Tibial nerve (tissue), 4 donors: ENCODE results near the gene ALG12. TPM values are rescaled to one million over a fixed set of nuclear protein-coding genes. Genes with fewer than 3 reads are reported as not detected.

Source experiments
- DNase-seq, 2 donors: peaks; one replicate each; pipeline ENCODE4 v3.0.0-alpha.2; 2019; ENCODE audit warnings: low spot score in 2 of 2
- H3K27ac ChIP-seq, 4 donors: fragments of 200-600 bp; sonication (generic) in 3 of 4; one replicate each; pipeline ENCODE4 v1.5.1; 2017 to 2019; ENCODE audit warnings: mild to moderate bottlenecking in 1 of 4
- H3K27me3 ChIP-seq, 2 donors: fragments of 200-600 bp; sonication (generic) in 1 of 2; one replicate each; pipeline versions ENCODE4 v1.5.1 to v1.6.0; 2017 to 2019
- H3K36me3 ChIP-seq, 3 donors: fragments of 200-600 bp; sonication (generic); one replicate each; pipeline ENCODE4 v1.5.1; 2018 to 2019
- H3K4me1 ChIP-seq, 4 donors: fragments of 200-600 bp; sonication (generic) in 3 of 4; one replicate each; pipeline ENCODE4 v1.5.1; 2017 to 2019
- H3K4me3 ChIP-seq, 4 donors: fragments of 200-600 bp; sonication (generic) in 3 of 4; one replicate each; pipeline ENCODE4 v1.5.1; 2017 to 2019; ENCODE audit warnings: mild to moderate bottlenecking in 1 of 4, moderate library complexity in 1 of 4
- H3K9me3 ChIP-seq, 4 donors: fragments of 200-600 bp; sonication (generic) in 3 of 4; one replicate each; pipeline ENCODE4 v1.5.1; 2017 to 2019
- CTCF ChIP-seq, 5 experiments: fragments of 200-600 bp in 3 of 5; fragments of 450-650 bp in 2 of 5; sonication (generic) in 3 of 5; IDR thresholded peaks; one replicate each; pipeline ENCODE4 v1.5.1; 2016 to 2019; ENCODE audit warnings: antibody characterized with exemption in 5 of 5, mild to moderate bottlenecking in 3 of 5, moderate library complexity in 2 of 5
- EP300 ChIP-seq, 2 donors: sonication (generic); formaldehyde crosslinking; IDR thresholded peaks; one replicate each; pipeline ENCODE4 v1.6.1; 2017; ENCODE audit warnings: antibody characterized with exemption in 2 of 2, mild to moderate bottlenecking in 1 of 2
- POLR2A ChIP-seq, 2 donors: fragments of 450-650 bp; IDR thresholded peaks; one replicate each; pipeline ENCODE4 v1.6.1; 2017; ENCODE audit warnings: antibody characterized with exemption in 2 of 2, mild to moderate bottlenecking in 2 of 2, moderate library complexity in 2 of 2
- WGBS, 2 donors: methylation state at CpG; one replicate each; pipeline ENCODE4 v1.1.5; 2018; 5-methylcytosine and 5-hydroxymethylcytosine counted together
- total RNA-seq, 4 donors: library from RNA; depleted of rRNA; stranded (reverse); fragments of >200 nt; gene quantifications; one replicate each; pipeline ENCODE4 v1.1.0, GENCODE V29; 2016

The ALG12 gene
- total RNA-seq, 4 donors from 2014 or later, result 9.0 to 17.4 (median 14.5) TPM

- no peak overlapping the region for H3K4me3 ChIP-seq
- 73 to 86% methylated on average over 22 to 24 of the region's 28 CpGs for WGBS, 2 donors
- H3K36me3 ChIP-seq, result no peaks in the 10 kb centered on the region
- H3K27me3 ChIP-seq, result no peaks in the 10 kb centered on the region
- DNase-seq, result no peak
- H3K27ac ChIP-seq, result peak overlapping the region; percentile 37 to 95 (median 84)
- peaks cover 0 to 84% (median 36%) of the 10 kb centered on the region in 4 donors for H3K4me1 ChIP-seq
- H3K9me3 ChIP-seq, result no peaks in the 10 kb centered on the region
- TF ChIP-seq CTCF (IDR thresholded peaks at IDR 0.05) (no peak), EP300 (IDR thresholded peaks at IDR 0.05) (peak in 1 of 2 donors; percentile 49), POLR2A (IDR thresholded peaks at IDR 0.05) (no peak)
These were observed 32.9 kb upstream of the ALG12 start for GRCh38 chr22:49951000-49951677.

- WGBS, 2 donors, result 75 to 81% methylated on average over 7 to 16 of the region's 18 CpGs
- Histone ChIP-seq H3K4me3 (no peak overlapping the region), H3K27ac (peak overlapping the region; percentile 37 to 95 (median 84)), H3K36me3 (no peaks in the 10 kb centered on the region), H3K9me3 (no peaks in the 10 kb centered on the region), H3K4me1 (peaks cover 0 to 78% (median 32%) of the 10 kb centered on the region in 4 donors), H3K27me3 (no peaks in the 10 kb centered on the region)
- TF ChIP-seq CTCF (IDR thresholded peaks at IDR 0.05) (no peak), POLR2A (IDR thresholded peaks at IDR 0.05) (no peak), EP300 (IDR thresholded peaks at IDR 0.05) (no peak)
- DNase-seq, result no peak
These were observed 32.3 kb upstream of the ALG12 start for GRCh38 chr22:49950396-49950994.

- 88% methylated on average over 7 of the region's 11 CpGs; no CpG with 5 or more reads in 1 of the 2 donors for WGBS, 2 donors
These were observed 31.7 kb upstream of the ALG12 start for GRCh38 chr22:49949914-49950292.

GRCh38 chr22:49948958-49949913, 31.0 kb upstream of the ALG12 start:
- Histone ChIP-seq H3K4me1 (peaks cover 0 to 65% (median 28%) of the 10 kb centered on the region in 4 donors), H3K27me3 (no peaks in the 10 kb centered on the region), H3K4me3 (peak overlapping the region in 1 of 4 donors; percentile 18), H3K27ac (peak overlapping the region; percentile 66 to 95 (median 86)), H3K36me3 (no peaks in the 10 kb centered on the region), H3K9me3 (no peaks in the 10 kb centered on the region)
- peak; percentile 32 to 86 for TF ChIP-seq EP300 (IDR thresholded peaks at IDR 0.05)
- no peak for TF ChIP-seq POLR2A (IDR thresholded peaks at IDR 0.05)
- TF ChIP-seq CTCF (IDR thresholded peaks at IDR 0.05), result peak in 1 of 5 experiments; percentile 16
- no peak for DNase-seq
- WGBS, 2 donors, result 68 to 71% methylated on average over 25 to 33 of the region's 42 CpGs

More at GRCh38 chr22:49949914-49950292, 31.7 kb upstream of the ALG12 start:
- no peaks in the 10 kb centered on the region for H3K36me3 ChIP-seq
- TF ChIP-seq POLR2A (IDR thresholded peaks at IDR 0.05) (no peak), EP300 (IDR thresholded peaks at IDR 0.05) (no peak), CTCF (IDR thresholded peaks at IDR 0.05) (no peak)
- DNase-seq, result no peak
- peaks cover 0 to 72% (median 32%) of the 10 kb centered on the region in 4 donors for H3K4me1 ChIP-seq
- peak overlapping the region; percentile 47 to 95 (median 86) for H3K27ac ChIP-seq
- no peak overlapping the region for H3K4me3 ChIP-seq
- H3K27me3 ChIP-seq, result no peaks in the 10 kb centered on the region
- H3K9me3 ChIP-seq, result no peaks in the 10 kb centered on the region
